NCI-H2107 treated with DMSO at 0.1 percent for 48 hours (cell line): ENCODE measurements around the gene TULP4.

Experiments
- DNase-seq: peaks from one replicate; lab custom pipeline; 2025; ENCODE audit not compliant: unreplicated experiment; lab: John Stamatoyannopoulos, UW

TULP4 gene

DNA sequence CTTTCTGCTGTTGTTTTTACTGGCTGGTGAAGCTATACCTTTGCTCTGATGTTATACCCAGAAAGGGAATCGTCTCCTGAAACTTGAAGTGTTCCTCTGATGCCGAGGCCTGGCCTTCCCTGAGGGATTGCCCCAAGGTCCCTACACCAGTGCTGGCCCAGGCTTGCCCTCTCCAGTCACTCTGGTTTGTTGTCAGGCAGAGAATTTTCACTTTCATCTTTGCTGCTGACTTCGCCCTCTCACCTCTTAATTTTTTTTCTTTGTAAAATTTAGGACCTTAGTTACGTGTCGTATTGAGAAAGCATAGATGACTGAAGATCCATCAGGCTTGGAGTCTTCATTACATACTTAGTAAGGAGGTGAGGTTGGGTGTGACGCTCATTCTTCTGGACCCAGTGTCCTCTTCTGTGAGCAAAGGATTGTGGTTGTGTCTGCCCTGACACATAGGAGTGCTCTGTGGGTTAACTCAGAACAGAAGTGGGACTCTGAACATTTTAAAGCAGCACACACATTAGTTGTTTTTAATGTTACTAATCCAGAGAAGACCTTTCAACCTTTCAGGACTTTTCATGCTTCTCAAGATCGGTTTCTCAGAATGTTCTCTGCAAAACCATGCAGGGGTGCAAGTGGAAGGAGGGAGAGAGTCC lies 45.4 kb downstream of the TULP4 start:
- no peak for DNase-seq

DNA sequence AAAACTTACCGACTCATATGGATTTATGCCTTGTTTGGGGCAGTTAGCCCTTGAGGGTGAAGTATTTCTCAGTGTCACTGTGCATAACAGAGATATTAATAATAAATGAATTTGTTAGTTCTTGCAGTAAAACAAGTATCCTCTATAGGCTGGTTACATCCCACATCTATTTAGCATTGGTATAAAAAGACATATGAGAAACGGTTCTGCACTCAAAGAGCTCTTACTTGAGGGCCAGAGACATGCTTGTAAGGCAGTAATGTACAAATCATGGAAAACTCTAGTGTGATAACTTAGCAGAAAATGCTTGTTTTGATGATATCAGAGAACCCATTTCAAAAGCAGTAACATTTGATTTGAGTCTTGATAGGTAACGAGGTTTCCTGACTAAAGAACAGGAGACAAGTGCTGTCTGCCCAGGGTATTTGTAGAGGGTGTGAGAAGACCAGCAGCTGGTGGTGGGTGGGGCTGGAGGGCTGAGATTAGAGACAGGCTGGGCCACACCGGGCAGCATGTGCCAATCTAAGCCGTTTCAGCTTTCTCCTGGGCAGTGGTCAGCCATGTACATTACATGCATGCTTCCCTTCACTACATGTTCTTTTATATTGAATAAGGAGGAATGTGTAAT lies 46.3 kb downstream of the TULP4 start:
- no peak for DNase-seq

GRCh38 chr6:158361068-158361467 lies 48.8 kb downstream of the TULP4 start:
- DNase-seq, result no peak

GRCh38 chr6:158361961-158362669 lies 49.9 kb downstream of the TULP4 start:
- no peak for DNase-seq

GRCh38 chr6:158366363-158366762 lies 54.1 kb downstream of the TULP4 start:
- DNase-seq, result no peak

- no peak for DNase-seq
Observed at GRCh38 chr6:158367816-158368215, 55.6 kb downstream of the TULP4 start.

DNA sequence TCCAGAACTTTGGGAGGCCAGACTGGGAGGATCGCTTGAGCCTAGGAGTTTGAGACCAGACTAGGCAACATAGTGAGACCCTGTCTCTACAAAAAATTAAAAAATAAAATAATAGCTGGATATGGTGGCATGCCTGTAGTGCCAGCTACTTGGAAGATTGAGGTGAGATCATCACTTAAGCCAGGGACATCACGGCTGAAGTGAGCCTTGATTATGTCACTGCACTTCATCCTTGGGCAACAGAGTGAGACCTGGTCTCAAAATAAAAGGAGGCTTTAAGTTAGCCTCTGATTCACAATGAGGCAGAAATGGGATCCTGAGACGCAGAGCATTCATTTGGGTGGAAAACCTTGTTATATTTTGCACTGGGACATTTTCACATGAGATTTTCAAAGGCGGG lies 57.0 kb downstream of the TULP4 start:
- no peak for DNase-seq

DNA sequence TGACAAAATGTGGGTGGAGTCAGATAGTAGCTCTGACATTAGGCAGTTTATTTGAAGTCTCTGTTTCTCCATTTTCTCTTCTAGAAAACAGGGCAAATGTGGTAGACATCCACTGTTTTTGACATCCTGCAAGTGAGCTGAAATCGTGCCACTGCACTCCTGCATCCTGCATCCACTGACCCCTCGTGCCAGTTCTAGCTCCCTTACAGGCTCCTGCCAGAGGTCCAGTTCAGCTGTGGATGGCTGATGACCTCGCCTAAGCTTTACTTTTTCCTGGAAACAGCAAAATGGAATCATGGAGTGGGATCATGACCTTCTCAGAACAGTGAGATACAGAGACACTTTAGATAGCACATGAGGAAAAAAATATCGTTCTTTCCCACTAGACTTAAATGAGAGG lies 58.5 kb downstream of the TULP4 start:
- no peak for DNase-seq

DNA sequence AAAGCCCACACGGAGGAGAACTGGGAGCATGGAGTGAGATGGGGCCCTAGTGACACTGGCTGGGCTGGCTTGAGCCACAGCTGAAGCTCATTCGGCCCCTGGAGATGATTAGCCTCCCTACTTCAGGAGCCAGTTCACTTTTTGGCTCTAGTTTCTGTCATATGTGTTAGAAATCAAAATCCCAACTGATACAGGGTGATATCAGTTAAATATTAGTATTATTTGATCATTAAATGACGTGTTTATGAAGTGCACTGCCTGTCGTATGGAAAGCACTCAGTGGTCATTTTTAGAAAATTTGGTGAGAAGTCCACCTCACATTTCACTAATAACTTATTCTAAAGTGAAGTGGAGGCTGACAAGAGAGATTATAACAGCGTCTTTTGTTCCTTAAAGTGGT lies 59.0 kb downstream of the TULP4 start:
- no peak for DNase-seq

- no peak for DNase-seq
Observed at GRCh38 chr6:158372574-158372973, 60.3 kb downstream of the TULP4 start.

DNA sequence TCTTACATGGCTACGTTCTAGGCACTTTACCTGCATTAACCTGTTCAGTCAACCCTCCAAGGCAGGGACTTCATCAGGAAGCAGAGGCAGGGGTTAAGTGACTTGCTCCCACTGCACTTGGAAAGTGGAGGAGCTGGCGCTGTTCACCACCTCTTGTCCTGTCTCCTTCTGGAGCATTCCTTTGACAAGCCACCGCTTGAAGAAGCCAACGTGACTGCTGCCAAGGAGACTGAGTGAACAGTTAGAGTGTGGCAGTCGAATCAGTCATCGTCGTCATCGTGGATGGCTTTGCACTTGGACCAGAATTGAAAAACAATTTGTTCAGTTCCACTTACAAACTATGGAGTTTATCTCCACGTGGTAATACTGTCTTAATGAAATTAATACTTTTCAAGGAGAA lies 60.9 kb downstream of the TULP4 start:
- no peak for DNase-seq

DNA sequence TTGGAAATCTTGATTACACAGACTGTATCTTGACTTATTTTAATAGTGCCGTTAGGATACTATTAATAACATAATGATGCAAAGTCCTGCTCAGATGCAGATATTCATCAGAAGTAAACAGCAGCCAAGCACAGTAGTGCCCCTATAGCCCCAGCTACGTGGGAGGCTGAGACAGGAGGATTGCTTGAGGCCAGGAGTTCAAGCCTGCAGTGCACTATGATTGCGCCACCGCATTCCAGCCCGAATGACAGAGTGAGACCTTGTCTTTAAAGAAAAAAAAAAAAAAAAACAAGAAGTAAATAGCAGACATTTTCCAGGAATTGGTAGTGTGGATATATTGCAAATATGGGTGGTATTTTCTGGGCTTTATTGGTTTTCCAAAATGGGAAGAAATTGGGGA lies 61.8 kb downstream of the TULP4 start:
- no peak for DNase-seq

- DNase-seq, result no peak
Observed at GRCh38 chr6:158376631-158377081, 64.4 kb downstream of the TULP4 start.

DNA sequence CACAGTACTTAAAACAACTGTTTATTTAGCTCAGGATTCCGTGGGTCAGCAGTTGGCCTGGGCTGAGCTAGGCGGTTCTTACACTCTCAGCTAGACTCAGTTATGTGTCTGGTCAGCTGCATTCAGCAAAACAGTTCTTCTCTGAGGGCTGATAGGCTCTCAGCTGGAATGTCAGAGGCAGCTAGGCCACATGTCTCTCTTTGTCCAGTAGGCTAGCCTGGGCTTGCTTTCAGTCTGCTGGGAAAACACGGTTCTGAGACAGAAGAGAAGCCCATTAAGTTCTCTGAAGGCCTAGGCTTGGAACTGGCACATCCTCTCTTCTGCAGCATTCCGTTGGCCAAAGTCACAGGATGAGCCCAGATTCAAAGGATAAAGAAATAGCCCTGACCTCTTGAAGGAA lies 65.6 kb downstream of the TULP4 start:
- no peak for DNase-seq

GRCh38 chr6:158379336-158379735 lies 67.1 kb downstream of the TULP4 start:
- no peak for DNase-seq

DNA sequence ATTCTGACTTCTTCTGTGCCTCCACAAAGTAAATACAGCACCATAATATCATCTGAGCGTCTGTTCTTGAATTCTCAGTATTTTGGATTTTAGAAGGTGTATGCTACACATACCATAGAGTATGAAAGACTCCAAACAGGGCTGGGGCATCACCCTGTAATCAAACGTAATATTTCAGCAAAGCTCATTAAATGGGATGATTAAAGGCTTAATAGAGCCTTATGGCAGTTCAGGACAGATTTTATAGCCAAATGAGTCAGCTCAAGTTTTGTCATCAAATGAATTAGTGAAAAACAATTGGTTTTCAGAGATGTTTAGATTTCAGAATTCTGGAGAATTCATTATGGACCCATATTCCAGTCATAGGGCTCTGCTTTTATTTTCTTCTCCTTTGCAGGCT lies 68.9 kb downstream of the TULP4 start:
- no peak for DNase-seq

DNA sequence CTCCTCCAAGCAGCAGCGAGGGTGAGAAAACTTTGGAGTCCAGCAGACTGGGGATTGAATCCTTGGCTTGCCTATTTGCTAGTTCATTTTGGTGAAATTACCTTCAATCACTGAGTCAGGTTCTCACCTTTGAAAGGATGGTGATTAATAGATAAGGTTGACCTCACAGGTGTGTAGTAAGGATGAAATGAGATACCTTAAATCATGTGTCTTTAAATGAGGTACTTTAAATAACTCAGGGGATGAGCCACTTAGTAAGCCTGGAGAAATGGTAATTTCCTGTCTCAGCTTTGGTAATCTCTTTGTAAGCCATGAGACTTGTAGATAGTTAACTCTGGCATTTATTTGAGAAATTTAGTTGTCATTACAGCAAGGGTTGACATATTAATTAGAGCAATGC lies 70.2 kb downstream of the TULP4 start:
- no peak for DNase-seq

DNA sequence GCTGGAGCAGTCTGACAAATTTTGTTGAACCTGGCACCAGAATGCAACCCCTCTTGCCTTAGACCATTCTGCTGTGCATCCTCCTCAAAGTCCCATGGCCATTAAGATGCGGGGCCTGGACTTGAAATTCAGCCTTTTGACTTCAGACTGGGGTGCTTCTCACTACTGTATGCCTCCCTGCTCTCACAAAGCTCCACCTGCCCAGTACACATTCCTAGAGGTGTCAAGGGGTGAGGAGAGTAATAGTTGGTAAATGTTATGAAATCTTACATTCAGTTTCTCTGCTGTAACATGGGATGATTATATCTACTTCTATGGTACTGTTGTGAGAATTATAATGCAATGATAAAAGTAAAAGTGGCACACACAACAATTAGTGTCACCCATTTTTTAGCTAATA lies 70.8 kb downstream of the TULP4 start:
- no peak for DNase-seq

DNA sequence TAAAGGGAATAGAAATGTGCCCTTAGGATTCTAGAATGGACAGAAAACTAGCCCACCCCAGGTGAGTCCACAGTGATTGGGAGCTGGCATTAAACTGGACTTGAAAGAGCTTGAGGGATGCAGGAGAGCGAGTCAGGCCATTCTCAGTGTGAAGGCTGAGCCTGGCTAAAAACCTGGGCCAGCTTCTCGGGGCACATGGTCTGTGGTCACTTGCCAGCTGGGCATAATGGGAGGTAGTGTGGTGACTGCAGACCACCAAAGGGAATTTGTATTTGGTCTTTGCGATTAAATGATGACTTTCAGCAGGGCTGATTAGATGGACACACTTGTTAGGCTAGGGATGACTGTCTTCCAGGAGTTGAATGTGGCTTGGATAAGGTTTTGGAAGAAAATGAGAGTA lies 71.3 kb downstream of the TULP4 start:
- no peak for DNase-seq

GRCh38 chr6:158384671-158385110 lies 72.4 kb downstream of the TULP4 start:
- DNase-seq, result no peak

GRCh38 chr6:158387036-158387435 lies 74.8 kb downstream of the TULP4 start:
- DNase-seq, result no peak

DNA sequence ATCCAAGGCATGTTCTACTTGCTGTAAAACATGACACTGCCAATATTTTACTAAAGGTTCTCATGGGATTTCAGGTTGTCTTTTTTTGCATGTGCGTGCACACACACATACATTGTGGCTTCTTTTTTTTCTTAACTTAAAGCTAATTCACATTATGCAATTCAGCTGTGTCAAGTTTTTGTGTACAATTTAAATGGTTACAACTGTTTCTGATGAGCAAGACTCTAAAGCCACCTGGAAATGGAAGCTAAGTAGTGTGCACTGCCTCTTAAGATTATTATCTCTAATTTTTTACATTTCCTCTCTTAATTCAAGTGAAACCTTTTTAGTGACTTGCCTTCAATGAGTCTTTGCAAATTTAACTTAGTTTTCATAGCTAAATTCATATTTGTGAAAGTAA lies 75.3 kb downstream of the TULP4 start:
- DNase-seq, result no peak
